Lower leg skin (tissue), 4 donors: Measurements from ENCODE around the gene PNPLA2. TPM values are rescaled to one million over a fixed set of nuclear protein-coding genes. Genes with fewer than 3 reads are reported as not detected.

Experiments used
- DNase-seq, 2 donors: peaks; one replicate each; pipeline ENCODE4 v3.0.0-alpha.2; 2019; ENCODE audit warnings: low spot score in 2 of 2
- H3K4me3 ChIP-seq: fragments of 200-600 bp; sonication (generic); 2 replicates; pipeline ENCODE4 v1.5.1; 2017; ENCODE audit warnings: mild to moderate bottlenecking, low read depth; ENCODE audit not compliant: poor library complexity, severe bottlenecking
- CTCF ChIP-seq, 3 donors: fragments of 450-650 bp; IDR thresholded peaks; one replicate each; pipeline ENCODE4 v1.5.1; 2016; ENCODE audit warnings: antibody characterized with exemption in 3 of 3, mild to moderate bottlenecking in 3 of 3, moderate library complexity in 2 of 3
- POLR2A ChIP-seq, 2 donors: fragments of 450-650 bp; IDR thresholded peaks; one replicate each; pipeline ENCODE4 v1.6.1; 2016 to 2017; ENCODE audit warnings: antibody characterized with exemption in 2 of 2, mild to moderate bottlenecking in 1 of 2, moderate library complexity in 1 of 2
- WGBS, 2 donors: methylation state at CpG; one replicate each; pipeline ENCODE4 v1.1.5; 2018; 5-methylcytosine and 5-hydroxymethylcytosine counted together
- intact Hi-C: fragments of 100-400 bp; cut with DNase I; formaldehyde crosslinking; loops from one replicate; pipeline ENCODE4 v1.15.0; 2023; ENCODE audit warnings: low total_unique reads
- total RNA-seq, 4 donors: library from RNA; depleted of rRNA; stranded (reverse); fragments of >200 nt; gene quantifications; one replicate each; pipeline ENCODE4 v1.1.0, GENCODE V29; 2016

Gene PNPLA2
- total RNA-seq, 4 donors from 2014 or later, result 55.5 to 99.7 (median 72.4) TPM

- TF ChIP-seq CTCF (IDR thresholded peaks at IDR 0.05), result no peak
- WGBS, 2 donors, result 1% methylated on average over 14 of the region's 27 CpGs
- intact Hi-C loops, result loop anchor here (5.0 kb wide), 1 partner anchor 210 kb away; no protein-coding TSS in a partner anchor
- H3K4me3 ChIP-seq, result peak overlapping the region; percentile 97
- no peak for DNase-seq
Observed at GRCh38 chr11:841981-842369, 23.3 kb downstream of the PNPLA2 start.

GRCh38 chr11:842370-843002 lies 23.8 kb downstream of the PNPLA2 start, which contains the start of the genes POLR2L and TSPAN4:
POLR2L (minus strand) TSS chr11:842529; CDS start chr11:842508, 21 bp downstream.
TSPAN4 (plus strand) TSS chr11:842852; CDS start chr11:850305, 7,453 bp downstream.
- 1 to 2% methylated on average over 10 to 25 of the region's 87 CpGs for WGBS, 2 donors
- TF ChIP-seq CTCF (IDR thresholded peaks at IDR 0.05) (no peak), POLR2A (IDR thresholded peaks at IDR 0.05) (peak in 1 of 2 donors; percentile 68)
- DNase-seq, result peak; percentile 87 to 98
- intact Hi-C loops, result loop anchor here (5.0 kb wide), 1 partner anchor 210 kb away; no protein-coding TSS in a partner anchor
- peak within 1 kb of the TSS; percentile 97 for H3K4me3 ChIP-seq

- TF ChIP-seq POLR2A (IDR thresholded peaks at IDR 0.05) (no peak), CTCF (IDR thresholded peaks at IDR 0.05) (no peak)
- H3K4me3 ChIP-seq, result peak overlapping the region; percentile 97
- WGBS, 2 donors, result 0% methylated on average over 19 to 37 of the region's 53 CpGs
- intact Hi-C loops, result loop anchor here (5.0 kb wide), 1 partner anchor 209 kb away; no protein-coding TSS in a partner anchor
- DNase-seq, result no peak
Observed at GRCh38 chr11:843086-843734, 24.5 kb downstream of the PNPLA2 start.

- WGBS, 2 donors, result 1 to 4% methylated on average over 16 to 22 of the region's 25 CpGs
- intact Hi-C loops, result loop anchor here (5.0 kb wide), 1 partner anchor 208 kb away; no protein-coding TSS in a partner anchor
- no peak for TF ChIP-seq CTCF (IDR thresholded peaks at IDR 0.05)
- no peak for TF ChIP-seq POLR2A (IDR thresholded peaks at IDR 0.05)
- DNase-seq, result peak; percentile 95 to 99
- H3K4me3 ChIP-seq, result peak overlapping the region; percentile 97
Observed at GRCh38 chr11:843818-844692, 25.3 kb downstream of the PNPLA2 start.
